ENCODE results near the gene PIH1D1. TPM values are rescaled to one million over a fixed set of nuclear protein-coding genes. Genes with fewer than 3 reads are reported as not detected.

The PIH1D1 gene
- total RNA-seq, 1 experiment from 2014 or later: 153 TPM

GRCh38 chr19:49421039-49421877 lies 30.4 kb downstream of the PIH1D1 start:
- ChIA-PET POLR2A (interaction anchor here (0.6 to 1.4 kb wide), 3 partner anchors 10 to 58 kb away, joined by 3 to 5 read pairs (median 4); partner anchors contain the start of genes DKKL1 and TEAD2), CTCF (interaction anchor here (0.5 to 8.4 kb wide), 16 partner anchors 10 to 1447 kb away, joined by 3 to 120 read pairs (median 5); partner anchors contain the start of genes KASH5 and PIH1D1)
- peak; percentile 75 for ATAC-seq

GRCh38 chr19:49420227-49420626 lies 31.4 kb downstream of the PIH1D1 start:
- H3K36me3 Mint-ChIP-seq: no peaks in the 10 kb centered on the region
- peaks cover 70% of the 10 kb centered on the region for H3K4me1 Mint-ChIP-seq
- peaks cover 65% of the 10 kb centered on the region for H3K27me3 Mint-ChIP-seq (ENCODE audit: low read depth)
- ChIA-PET POLR2A (interaction anchor here (1.4 kb wide), 1 partner anchor 57 kb away, joined by 5 read pairs; the partner anchor contains the start of genes DKKL1 and TEAD2), CTCF (interaction anchor here (0.5 to 8.4 kb wide), 6 partner anchors 16 to 1446 kb away, joined by 4 to 120 read pairs (median 13); partner anchors contain the start of gene KASH5)
- peak overlapping the region; percentile 84 for H3K27ac Mint-ChIP-seq
- no peaks in the 10 kb centered on the region for H3K9me3 Mint-ChIP-seq
- peak overlapping the region; percentile 49 for H3K4me3 Mint-ChIP-seq
- ATAC-seq: no peak
- DNase-seq (ENCODE audit: low spot score): no peak
- TF ChIP-seq EMX1 (CRISPR knock-in tag; IDR thresholded peaks at IDR 0.05) (no peak), SP1 (CRISPR knock-in tag; conservative IDR thresholded peaks at IDR 0.05) (no peak), MYBL2 (CRISPR knock-in tag; IDR thresholded peaks at IDR 0.05) (no peak), NFE2L1 (CRISPR knock-in tag; IDR thresholded peaks at IDR 0.05) (no peak), ETV6 (CRISPR knock-in tag; IDR thresholded peaks at IDR 0.05) (no peak), AFF4 (CRISPR knock-in tag; IDR thresholded peaks at IDR 0.05; ENCODE audit: borderline replicate concordance) (no peak)
- TF ChIP-seq, protein P1, sequence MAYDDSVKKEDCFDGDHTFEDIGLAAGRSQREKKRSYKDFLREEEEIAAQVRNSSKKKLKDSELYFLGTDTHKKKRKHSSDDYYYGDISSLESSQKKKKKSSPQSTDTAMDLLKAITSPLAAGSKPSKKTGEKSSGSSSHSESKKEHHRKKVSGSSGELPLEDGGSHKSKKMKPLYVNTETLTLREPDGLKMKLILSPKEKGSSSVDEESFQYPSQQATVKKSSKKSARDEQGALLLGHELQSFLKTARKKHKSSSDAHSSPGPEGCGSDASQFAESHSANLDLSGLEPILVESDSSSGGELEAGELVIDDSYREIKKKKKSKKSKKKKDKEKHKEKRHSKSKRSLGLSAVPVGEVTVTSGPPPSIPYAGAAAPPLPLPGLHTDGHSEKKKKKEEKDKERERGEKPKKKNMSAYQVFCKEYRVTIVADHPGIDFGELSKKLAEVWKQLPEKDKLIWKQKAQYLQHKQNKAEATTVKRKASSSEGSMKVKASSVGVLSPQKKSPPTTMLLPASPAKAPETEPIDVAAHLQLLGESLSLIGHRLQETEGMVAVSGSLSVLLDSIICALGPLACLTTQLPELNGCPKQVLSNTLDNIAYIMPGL (CRISPR knock-in tag; IDR thresholded peaks at IDR 0.05): no peak

More at GRCh38 chr19:49421039-49421877, 30.4 kb downstream of the PIH1D1 start:
- peak overlapping the region; percentile 84 for H3K27ac Mint-ChIP-seq
- TF ChIP-seq, protein P2, sequence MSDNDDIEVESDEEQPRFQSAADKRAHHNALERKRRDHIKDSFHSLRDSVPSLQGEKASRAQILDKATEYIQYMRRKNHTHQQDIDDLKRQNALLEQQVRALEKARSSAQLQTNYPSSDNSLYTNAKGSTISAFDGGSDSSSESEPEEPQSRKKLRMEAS (CRISPR knock-in tag; IDR thresholded peaks at IDR 0.05): peak; percentile 85
- TF ChIP-seq CREB1 (CRISPR knock-in tag; IDR thresholded peaks at IDR 0.05): no peak
- peak; percentile 46; the same call in 1 of the 2 replicates for TF ChIP-seq NFYB (CRISPR knock-in tag; conservative IDR thresholded peaks at IDR 0.05; ENCODE audit: low read depth)
- peak; percentile 44; the same call in 1 of the 2 replicates for TF ChIP-seq NFE2L1 (CRISPR knock-in tag; IDR thresholded peaks at IDR 0.05)
- TF ChIP-seq, protein P3, sequence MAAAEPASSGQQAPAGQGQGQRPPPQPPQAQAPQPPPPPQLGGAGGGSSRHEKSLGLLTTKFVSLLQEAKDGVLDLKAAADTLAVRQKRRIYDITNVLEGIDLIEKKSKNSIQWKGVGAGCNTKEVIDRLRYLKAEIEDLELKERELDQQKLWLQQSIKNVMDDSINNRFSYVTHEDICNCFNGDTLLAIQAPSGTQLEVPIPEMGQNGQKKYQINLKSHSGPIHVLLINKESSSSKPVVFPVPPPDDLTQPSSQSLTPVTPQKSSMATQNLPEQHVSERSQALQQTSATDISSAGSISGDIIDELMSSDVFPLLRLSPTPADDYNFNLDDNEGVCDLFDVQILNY (CRISPR knock-in tag; IDR thresholded peaks at IDR 0.05): peak; percentile 94
- TF ChIP-seq NR1H2 (CRISPR knock-in tag; IDR thresholded peaks at IDR 0.05): no peak
- no peak for TF ChIP-seq AFF4 (CRISPR knock-in tag; IDR thresholded peaks at IDR 0.05; ENCODE audit: borderline replicate concordance)
- TF ChIP-seq FOXK1 (CRISPR knock-in tag; IDR thresholded peaks at IDR 0.05): 0 out of 2 replicates have a peak, but pooled peaks have one; percentile 22
- no peak for TF ChIP-seq TEAD4 (CRISPR knock-in tag; IDR thresholded peaks at IDR 0.05)
- no peak; the same call in 1 of the 2 replicates for TF ChIP-seq ZNF512 (CRISPR knock-in tag; IDR thresholded peaks at IDR 0.05; ENCODE audit: borderline replicate concordance)
- TF ChIP-seq MXD4 (CRISPR knock-in tag; IDR thresholded peaks at IDR 0.05; ENCODE audit: borderline replicate concordance): no peak
- no peak for TF ChIP-seq OVOL2 (CRISPR knock-in tag; IDR thresholded peaks at IDR 0.05; ENCODE audit: borderline replicate concordance)
- no peaks in the 10 kb centered on the region for H3K36me3 Mint-ChIP-seq
- peaks cover 75% of the 10 kb centered on the region for H3K27me3 Mint-ChIP-seq (ENCODE audit: low read depth)
- H3K4me1 Mint-ChIP-seq: peaks cover 78% of the 10 kb centered on the region
- peak; percentile 100 for DNase-seq (ENCODE audit: low spot score)
- no peaks in the 10 kb centered on the region for H3K9me3 Mint-ChIP-seq
- peak overlapping the region; percentile 49 for H3K4me3 Mint-ChIP-seq
